Endothelial cell of umbilical vein (primary cell): ENCODE measurements around the gene CCSER1. TPM values are rescaled to one million over a fixed set of nuclear protein-coding genes. Genes with fewer than 3 reads are reported as not detected.

Experiments used
- BruUV-seq: library from RNA; stranded (reverse); fragments of 400-500 nt; replicated peaks from 2 replicates; lab custom pipeline; 2021; lab: Mats Ljungman, UMichigan
- CTCF ChIA-PET: fragments of 300-600, 350-600 bp; sonication (Branson Sonifier 250); formaldehyde crosslinking; loops from one replicate; lab custom pipeline; 2021; ENCODE audit warnings: antibody characterized with exemption, inconsistent platforms; lab: Charles Lee
- POLR2A ChIA-PET: fragments of 300-600, 350-600 bp; sonication (Branson Sonifier 250); formaldehyde crosslinking; loops from one replicate; lab custom pipeline; 2021; ENCODE audit warnings: antibody characterized with exemption, inconsistent platforms; lab: Charles Lee
- DNase-seq: peaks from one replicate; pipeline ENCODE4 v3.0.0-alpha.2; 2011; ENCODE audit warnings: low read depth, low spot score
- FAIRE-seq: peaks from 2 replicates; lab custom pipeline; 2011; peaks lifted over from hg19 to GRCh38; lab: Jason Lieb, UNC
- H2AFZ ChIP-seq: 2 replicates; pipeline ENCODE4 v1.6.0; 2012; ENCODE audit warnings: low read depth, low read length, control low read depth, inconsistent platforms
- H3K27ac ChIP-seq: 2 replicates; pipeline ENCODE4 v1.5.1; 2011; ENCODE audit warnings: low read depth, mild to moderate bottlenecking, control low read depth, low read length, moderate library complexity; ENCODE audit not compliant: insufficient read depth
- H3K27me3 ChIP-seq, 2 experiments: 2 replicates each; pipeline versions ENCODE4 v1.6.0 to v1.6.1; 2011; ENCODE audit warnings: low read length in 2 of 2, mixed read lengths in 1 of 2; ENCODE audit not compliant: control insufficient read depth in 2 of 2, insufficient read depth in 2 of 2
- H3K36me3 ChIP-seq, 2 experiments: 2 replicates in 1 of 2; 3 replicates in 1 of 2; pipeline ENCODE4 v1.5.1; 2011; ENCODE audit warnings: low read length in 2 of 2, mild to moderate bottlenecking in 1 of 2, moderate library complexity in 1 of 2; ENCODE audit not compliant: control insufficient read depth in 2 of 2, insufficient read depth in 2 of 2; ENCODE audit errors: extremely low read depth in 1 of 2
- H3K4me1 ChIP-seq: 3 replicates; pipeline ENCODE4 v1.5.1; 2011; ENCODE audit warnings: mild to moderate bottlenecking, low read length; ENCODE audit not compliant: control insufficient read depth, insufficient read depth; ENCODE audit errors: extremely low read depth
- H3K4me2 ChIP-seq: 2 replicates; pipeline ENCODE4 v1.6.1; 2011; ENCODE audit warnings: low read length, control low read depth, mixed read lengths; ENCODE audit not compliant: insufficient read depth
- H3K4me3 ChIP-seq, 3 experiments: fragments of 200-600 bp in 1 of 3; sonication (generic), shearing (Covaris generic) in 1 of 3; replicated peaks in 1 of 3; 2 replicates each; pipeline ENCODE4 v1.5.1; 2011 to 2016; ENCODE audit warnings: control low read depth in 3 of 3, low read length in 3 of 3, mild to moderate bottlenecking in 2 of 3, inconsistent platforms in 1 of 3, low read depth in 1 of 3, moderate library complexity in 1 of 3; ENCODE audit not compliant: insufficient read depth in 1 of 3
- H3K79me2 ChIP-seq: 2 replicates; pipeline ENCODE4 v1.6.0; 2012; ENCODE audit warnings: low read length, inconsistent platforms; ENCODE audit not compliant: control insufficient read depth, insufficient read depth
- H3K9ac ChIP-seq: replicated peaks from 2 replicates; pipeline ENCODE3; 2011; ENCODE audit warnings: low read length, control low read depth; ENCODE audit not compliant: insufficient read depth; ENCODE audit errors: extremely low read depth
- H3K9me1 ChIP-seq: replicated peaks from 3 replicates; pipeline ENCODE4 v1.6.0; 2011; ENCODE audit warnings: mild to moderate bottlenecking, low read length; ENCODE audit not compliant: control insufficient read depth, insufficient read depth; ENCODE audit errors: extremely low read depth
- H3K9me3 ChIP-seq: replicated peaks from 2 replicates; pipeline ENCODE4 v1.5.1; 2012; ENCODE audit warnings: low read length, inconsistent platforms; ENCODE audit not compliant: control insufficient read depth, insufficient read depth
- H4K20me1 ChIP-seq: replicated peaks from 2 replicates; pipeline ENCODE3; 2011; ENCODE audit warnings: mild to moderate bottlenecking, low read length; ENCODE audit not compliant: control insufficient read depth, insufficient read depth; ENCODE audit errors: extremely low read depth
- CTCF ChIP-seq, 2 donors: IDR thresholded peaks; 1 replicate in 1 of 2; 2 replicates in 1 of 2; pipeline ENCODE4 v1.5.1; 2011; ENCODE audit warnings: low read length in 2 of 2, mild to moderate bottlenecking in 2 of 2, moderate library complexity in 2 of 2, control low read depth in 1 of 2, inconsistent platforms in 1 of 2, low read depth in 1 of 2; ENCODE audit not compliant: insufficient read depth in 1 of 2; ENCODE audit errors: extremely low read depth in 1 of 2
- EZH2 ChIP-seq: IDR thresholded peaks from 2 replicates; pipeline ENCODE4 v1.6.1; 2012; ENCODE audit warnings: borderline replicate concordance, low read depth, mild to moderate bottlenecking, moderate library complexity, low read length, inconsistent platforms; ENCODE audit not compliant: severe bottlenecking
- FOS ChIP-seq: IDR thresholded peaks from 2 replicates; pipeline ENCODE4 v1.6.1; 2011; ENCODE audit warnings: mild to moderate bottlenecking, low read length, moderate library complexity, borderline replicate concordance; ENCODE audit not compliant: insufficient read depth
- GATA2 ChIP-seq: IDR thresholded peaks from 2 replicates; pipeline ENCODE4 v1.7.0; 2011; ENCODE audit warnings: low read depth, mild to moderate bottlenecking, moderate library complexity, mixed read lengths, low read length; ENCODE audit not compliant: insufficient read length, insufficient read depth
- JUN ChIP-seq: IDR thresholded peaks from 2 replicates; pipeline ENCODE4 v1.6.1; 2011; ENCODE audit warnings: borderline replicate concordance, low read depth; ENCODE audit not compliant: insufficient read length, insufficient read depth
- MAX ChIP-seq: IDR thresholded peaks from 2 replicates; pipeline ENCODE4 v1.6.1; 2011; ENCODE audit not compliant: insufficient read depth, insufficient read length
- MYC ChIP-seq: IDR thresholded peaks from one replicate; pipeline ENCODE4 v1.6.1; 2011; ENCODE audit warnings: mild to moderate bottlenecking, low read depth, low read length
- POLR2A ChIP-seq: IDR thresholded peaks from 2 replicates; pipeline ENCODE4 v1.6.1; 2012; ENCODE audit warnings: low read depth, mild to moderate bottlenecking, control low read depth, low read length
- POLR2AphosphoS5 ChIP-seq: IDR thresholded peaks from 2 replicates; pipeline ENCODE4 v1.6.1; 2012; ENCODE audit warnings: low read depth, mild to moderate bottlenecking, control low read depth, low read length, moderate library complexity; ENCODE audit not compliant: insufficient read depth
- dilution Hi-C: fragments of 300-500 bp; cut with MboI; formaldehyde crosslinking; loops from one replicate; pipeline ENCODE4 v1.15.0; 2019; ENCODE audit warnings: low sequenced_read_pairs; ENCODE audit not compliant: extremely low pct_ligation_motif_present
- intact Hi-C: fragments of 100-400 bp; cut with micrococcal nuclease; formaldehyde crosslinking; loops from one replicate; pipeline ENCODE4 v1.10.0; 2022
- polyA plus RNA-seq, 4 experiments: library from polyadenylated mRNA; depleted of rRNA in 3 of 4; stranded (reverse) in 3 of 4; unstranded in 1 of 4; fragments of >200 nt; gene quantifications; 2 replicates each; pipeline versions ENCODE4 v1.2.1 to v1.2.3, GENCODE V29; 2011 to 2012; ENCODE audit warnings: missing spikeins in 1 of 4
- total RNA-seq: library from RNA; stranded (reverse); gene quantifications from 2 replicates; pipeline ENCODE4 v1.2.3, GENCODE V29; 2021

CCSER1 gene
- total and polyA plus RNA-seq, 2 donors (not counting 3 experiments of a cell fraction or from before 2014, with no cell fraction given), result 0.11 to 1.8 TPM

- intact Hi-C loops, result loop anchor here (5.0 to 10.0 kb wide), 4 partner anchors 467 to 1184 kb away; no protein-coding TSS in a partner anchor
- POLR2A ChIA-PET, result no interaction called here
- no peak for FAIRE-seq
Measured at GRCh38 chr4:90318193-90318592, 191.0 kb downstream of the CCSER1 start.

More at GRCh38 chr4:90318193-90318592, 191.0 kb downstream of the CCSER1 start:
- BruUV-seq, result TSS peak; percentile 82
- Histone ChIP-seq H3K4me3 (no peak overlapping the region), H3K79me2 (no peaks in the 10 kb centered on the region), H3K9ac (peak overlapping the region; percentile 60), H3K9me1 (no peaks in the 10 kb centered on the region), H3K4me1 (peaks cover 21% of the 10 kb centered on the region), H3K4me2 (peak overlapping the region; percentile 74), H3K27ac (peak overlapping the region; percentile 87), H3K9me3 (no peaks in the 10 kb centered on the region), H4K20me1 (no peaks in the 10 kb centered on the region), H2AFZ (no peak overlapping the region), H3K27me3 (peaks cover 0 to 2% of the 10 kb centered on the region in 2 experiments), H3K36me3 (no peaks in the 10 kb centered on the region)
- DNase-seq, result peak; percentile 74
- dilution Hi-C loops, result no loop called here
- no peak for TF ChIP-seq CTCF (IDR thresholded peaks at IDR 0.05; ENCODE audit: extremely low read depth in 1 of 2, insufficient read depth in 1 of 2, low read depth in 1 of 2, low read length in 2 of 2)
- no peak for TF ChIP-seq JUN
- no peak for TF ChIP-seq GATA2
- TF ChIP-seq POLR2AphosphoS5, result no peak
- no peak for TF ChIP-seq EZH2
- TF ChIP-seq MYC, result no peak
- no peak for TF ChIP-seq POLR2A
- TF ChIP-seq FOS, result no peak
- TF ChIP-seq MAX, result no peak
- CTCF ChIA-PET, result no interaction called here
